HG03565 (cell line): ENCODE measurements around the gene RNF175.

ENCODE experiments used
- ATAC-seq: cut with Tn5 transposase; IDR thresholded peaks from one replicate; pipeline ENCODE4 v1.9.1; 2021; ENCODE audit warnings: mild to moderate bottlenecking, moderate library complexity; ENCODE audit not compliant: unreplicated experiment

RNF175 gene

DNA sequence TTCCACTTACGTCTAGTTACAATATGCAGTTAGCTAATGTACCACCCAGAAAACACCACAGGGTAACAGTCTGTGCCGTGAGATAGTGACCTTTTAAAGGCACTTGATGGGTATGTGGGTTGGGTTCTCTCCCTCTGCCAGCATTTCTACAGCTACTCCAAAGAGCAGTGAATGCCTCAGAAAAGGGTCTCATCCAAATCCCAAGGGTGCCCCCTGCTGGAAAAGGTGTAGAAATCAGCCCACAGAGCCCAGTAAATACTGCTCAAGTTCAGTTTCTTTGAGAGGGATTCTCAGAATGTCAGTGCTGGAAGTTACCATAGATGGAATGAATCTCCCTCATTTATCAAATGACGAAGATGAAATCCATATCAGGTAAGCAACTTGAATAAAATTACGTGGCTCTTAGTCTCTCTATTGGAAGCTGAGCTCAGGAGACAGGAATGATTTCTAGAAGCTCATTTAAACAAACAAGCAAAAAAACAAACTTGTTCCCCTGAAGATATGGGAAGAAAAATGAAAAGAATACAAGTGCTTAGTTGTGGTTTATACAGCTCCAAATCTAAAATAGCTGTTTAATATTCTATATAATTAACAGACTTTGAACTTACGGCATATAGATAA is 9.5 kb downstream of the RNF175 start:
- no peak for ATAC-seq

DNA sequence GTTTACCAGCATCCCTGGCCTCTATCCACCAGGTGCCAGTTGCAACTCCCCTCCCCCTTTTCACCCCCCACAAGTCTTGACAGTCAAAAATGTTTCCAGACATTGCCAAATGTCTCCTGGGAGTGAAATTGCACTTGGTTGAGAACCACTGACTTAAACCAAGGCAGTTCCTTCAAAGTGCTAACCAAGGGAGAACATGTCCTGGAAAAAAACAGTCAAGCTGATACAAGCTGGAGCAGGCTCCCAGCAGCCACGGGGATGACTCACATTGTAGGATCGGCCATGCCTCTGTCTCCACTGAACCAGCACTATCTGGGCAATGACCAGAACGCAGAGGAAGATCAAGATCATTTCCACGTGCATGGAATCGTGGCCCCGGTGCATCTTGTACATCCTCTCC is 11.4 kb downstream of the RNF175 start:
- ATAC-seq, result no peak

DNA sequence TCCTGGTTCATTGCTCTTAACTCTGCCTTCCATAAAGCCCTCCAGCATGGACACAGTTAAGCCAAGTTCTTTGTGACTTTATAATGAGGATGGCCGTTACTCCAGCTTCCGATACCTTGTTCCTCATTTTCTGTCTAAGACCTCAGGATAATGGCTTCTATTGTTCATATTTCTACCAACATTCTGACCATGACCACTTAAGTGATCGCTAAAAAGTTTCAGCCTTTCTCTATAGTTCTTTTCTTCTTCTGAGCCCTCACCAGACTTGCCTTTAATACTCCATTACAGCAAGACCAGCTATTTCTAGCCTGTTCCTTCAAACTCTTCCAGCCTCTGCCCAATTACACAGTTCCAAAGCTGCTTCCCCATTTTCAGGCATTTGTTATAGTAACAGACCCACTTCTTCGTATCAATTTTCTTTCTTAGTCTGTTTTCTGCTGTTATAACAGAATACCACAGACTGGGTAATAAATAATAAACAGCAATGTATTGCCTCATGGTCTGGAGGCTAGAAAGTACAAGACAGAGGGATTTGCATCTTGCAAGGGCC is 12.3 kb downstream of the RNF175 start:
- ATAC-seq, result no peak

DNA sequence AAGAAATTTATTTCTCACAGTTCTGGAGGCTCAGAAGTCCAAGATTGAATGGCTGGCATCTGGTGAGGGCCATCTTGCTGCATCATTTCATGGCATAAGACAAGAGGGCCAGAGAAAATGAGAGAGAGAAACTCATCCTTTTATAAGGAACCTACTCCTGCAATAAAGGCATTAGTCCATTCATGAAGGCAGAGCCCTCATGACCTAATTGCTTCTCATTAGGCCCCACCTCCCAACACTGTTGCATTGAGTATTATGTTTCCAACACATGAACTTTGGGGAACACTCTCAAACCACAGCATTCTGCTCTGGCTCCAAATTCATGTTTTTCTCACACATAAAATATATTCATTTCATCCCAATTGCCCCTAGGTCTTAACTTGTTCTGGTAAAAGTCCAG is 14.2 kb downstream of the RNF175 start:
- no peak for ATAC-seq

DNA sequence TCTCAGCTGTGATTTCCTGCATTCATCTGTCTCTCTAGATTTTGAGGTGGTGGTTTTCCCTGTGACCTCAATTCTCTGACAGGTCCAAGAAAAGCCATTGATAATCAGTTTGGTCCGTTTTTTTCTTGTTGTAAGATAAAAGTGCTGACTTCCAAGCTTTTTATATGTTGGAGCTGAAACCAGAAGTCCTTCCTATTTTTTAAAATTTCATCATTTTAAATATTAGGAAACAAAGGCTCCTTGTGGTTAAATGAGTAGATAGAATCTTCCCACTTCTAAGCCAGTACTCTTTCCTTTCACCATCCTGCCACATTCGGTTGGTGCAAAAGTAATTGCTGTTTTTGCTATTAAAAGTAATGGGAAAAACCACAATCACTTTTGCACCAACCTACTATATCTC is 18.3 kb downstream of the RNF175 start:
- no peak for ATAC-seq

DNA sequence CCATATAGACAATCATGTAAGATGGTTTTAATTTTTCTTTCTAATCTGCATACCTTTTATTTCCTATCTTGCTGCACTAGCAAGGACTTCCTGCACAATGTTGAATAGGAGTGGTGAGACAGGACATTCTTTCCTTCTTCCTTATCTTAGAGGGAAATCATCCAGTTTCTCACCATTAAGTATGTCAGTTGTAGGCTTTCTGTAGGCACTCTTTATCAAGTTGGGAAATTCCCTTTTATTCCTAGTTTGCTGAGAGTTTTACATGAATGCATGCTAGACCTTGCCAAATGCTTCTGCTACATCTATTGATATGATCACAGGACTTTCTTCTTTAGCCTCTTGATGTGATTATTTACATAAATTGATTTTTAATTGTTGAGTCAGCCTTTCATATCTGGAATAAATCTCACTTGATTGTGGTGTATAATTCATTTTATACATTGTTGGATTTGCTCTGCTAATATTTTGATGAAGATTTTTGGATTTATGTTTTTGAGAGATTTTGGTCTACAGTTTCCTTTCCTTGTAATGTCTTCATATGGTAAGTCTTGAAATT is 23.8 kb downstream of the RNF175 start:
- ATAC-seq, result no peak

DNA sequence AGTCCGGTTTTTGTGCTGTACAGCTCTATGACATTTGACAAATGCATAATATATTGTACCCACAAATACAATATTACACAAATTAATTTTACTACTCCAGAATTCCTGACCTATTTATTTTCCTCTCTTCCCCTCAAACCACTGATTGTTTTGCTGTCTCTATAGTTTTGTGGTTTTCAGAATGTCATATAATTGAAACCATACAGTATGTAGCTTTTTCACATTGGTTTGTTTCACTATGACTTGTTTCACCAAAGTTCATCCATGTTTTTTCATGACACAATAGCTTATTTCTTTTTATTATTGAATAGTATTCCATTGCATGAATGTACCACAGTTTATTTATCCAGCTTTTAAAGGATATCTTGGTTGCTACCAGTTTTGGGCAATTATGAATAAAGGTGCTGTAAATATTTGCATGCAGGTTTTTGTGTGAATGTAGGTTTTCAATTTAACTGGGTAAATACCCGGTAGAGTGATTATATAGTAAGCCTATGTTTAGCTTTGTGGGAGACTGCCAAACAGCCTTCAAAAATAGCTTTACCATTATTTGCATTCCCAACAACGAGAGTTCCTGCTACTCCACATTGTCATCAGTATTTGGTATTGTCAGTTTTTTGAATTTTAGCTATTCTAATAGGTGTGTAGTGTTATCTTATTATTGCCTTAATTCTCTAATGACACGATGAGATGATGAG is 25.9 kb downstream of the RNF175 start:
- ATAC-seq, result peak; percentile 67

DNA sequence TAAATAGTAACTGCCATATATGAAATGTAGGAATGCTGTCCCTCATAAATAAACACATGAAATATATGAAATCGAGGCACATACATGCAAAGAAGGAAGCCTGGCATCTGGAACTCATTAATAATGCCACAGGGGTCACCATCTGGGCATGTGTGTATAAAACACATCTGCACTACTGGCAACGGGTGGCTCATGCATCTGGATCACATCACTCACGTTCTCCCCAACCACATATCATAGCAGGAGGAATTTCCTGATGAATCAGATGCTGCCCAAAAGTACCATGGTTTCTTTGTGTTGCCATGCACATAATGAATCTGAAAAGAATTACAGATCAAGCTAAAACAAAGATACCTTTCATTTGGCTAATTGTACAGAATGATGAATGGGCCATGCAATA is 28.6 kb downstream of the RNF175 start:
- no peak for ATAC-seq

DNA sequence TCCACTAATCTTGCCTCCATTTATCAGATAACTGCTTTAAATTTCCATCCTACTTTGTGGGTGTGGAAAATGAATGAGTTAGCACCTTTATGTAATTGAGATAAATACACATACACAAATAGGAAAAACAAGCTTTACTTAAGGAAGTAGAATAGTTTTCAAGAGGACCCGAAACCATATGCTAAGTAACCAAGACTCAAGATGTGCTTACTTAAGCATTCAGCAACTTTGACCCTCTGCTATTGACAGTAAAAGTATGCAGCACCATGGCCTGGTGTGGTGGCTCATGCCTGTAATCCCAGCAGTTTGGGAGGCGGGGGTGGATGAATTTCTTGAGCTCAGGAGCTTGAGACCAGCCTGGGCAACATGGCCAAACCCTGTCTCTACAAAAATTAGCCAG is 29.9 kb downstream of the RNF175 start:
- no peak for ATAC-seq

DNA sequence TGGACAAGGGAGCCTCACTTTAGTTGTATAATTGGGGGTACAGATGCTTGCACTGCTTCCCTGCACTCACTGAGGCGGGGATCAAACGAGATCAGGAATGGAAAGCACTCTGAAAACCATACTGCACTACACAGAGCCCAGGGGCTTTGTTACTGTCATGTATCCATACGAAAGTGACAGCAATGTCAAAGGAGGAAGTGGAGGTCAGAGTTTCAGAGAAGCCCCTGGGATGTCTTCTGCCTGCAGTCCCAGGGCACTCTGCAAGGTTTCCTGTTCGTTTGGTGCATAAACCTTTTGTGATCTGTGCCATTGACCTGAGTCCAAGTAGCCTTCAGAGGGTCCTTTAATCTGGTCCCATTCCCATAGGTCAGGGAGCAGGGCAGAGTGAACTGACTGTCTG is 31.2 kb downstream of the RNF175 start:
- ATAC-seq, result peak; percentile 50

DNA sequence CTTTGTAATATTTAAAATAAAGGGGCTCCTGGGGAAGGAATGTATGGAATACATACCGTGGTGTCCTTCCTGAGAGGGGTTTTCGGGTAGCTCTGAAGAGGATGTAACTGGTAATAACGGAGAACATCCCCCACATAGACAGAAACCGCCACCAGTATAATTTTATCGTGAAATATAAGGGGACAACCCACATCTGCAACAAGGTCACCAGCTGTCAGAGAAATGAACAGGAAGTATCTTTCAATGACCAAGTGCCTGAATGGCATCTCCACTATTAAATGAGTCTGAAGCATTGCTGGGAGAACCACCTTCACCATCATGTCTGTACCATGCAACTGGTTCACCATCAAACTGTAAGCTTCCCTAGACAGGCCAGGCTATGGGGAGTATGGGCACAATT is 31.7 kb downstream of the RNF175 start:
- ATAC-seq, result peak; percentile 8

DNA sequence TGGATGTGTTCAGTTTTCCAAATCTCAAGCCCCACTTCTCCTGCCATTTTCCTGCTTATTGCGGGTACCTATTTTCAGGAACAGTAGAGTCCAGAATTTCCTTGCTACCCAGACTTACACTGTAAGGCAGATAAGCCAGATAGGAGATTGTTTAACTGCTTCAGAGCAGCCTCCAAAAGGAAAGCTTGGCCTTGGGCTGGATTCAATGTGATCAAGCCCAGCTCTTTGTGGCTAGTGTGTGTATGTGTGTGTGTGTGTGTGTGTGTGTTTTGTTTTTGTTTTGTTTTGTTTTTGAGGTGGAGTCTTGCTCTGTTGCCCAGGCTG is 34.0 kb downstream of the RNF175 start:
- no peak for ATAC-seq

DNA sequence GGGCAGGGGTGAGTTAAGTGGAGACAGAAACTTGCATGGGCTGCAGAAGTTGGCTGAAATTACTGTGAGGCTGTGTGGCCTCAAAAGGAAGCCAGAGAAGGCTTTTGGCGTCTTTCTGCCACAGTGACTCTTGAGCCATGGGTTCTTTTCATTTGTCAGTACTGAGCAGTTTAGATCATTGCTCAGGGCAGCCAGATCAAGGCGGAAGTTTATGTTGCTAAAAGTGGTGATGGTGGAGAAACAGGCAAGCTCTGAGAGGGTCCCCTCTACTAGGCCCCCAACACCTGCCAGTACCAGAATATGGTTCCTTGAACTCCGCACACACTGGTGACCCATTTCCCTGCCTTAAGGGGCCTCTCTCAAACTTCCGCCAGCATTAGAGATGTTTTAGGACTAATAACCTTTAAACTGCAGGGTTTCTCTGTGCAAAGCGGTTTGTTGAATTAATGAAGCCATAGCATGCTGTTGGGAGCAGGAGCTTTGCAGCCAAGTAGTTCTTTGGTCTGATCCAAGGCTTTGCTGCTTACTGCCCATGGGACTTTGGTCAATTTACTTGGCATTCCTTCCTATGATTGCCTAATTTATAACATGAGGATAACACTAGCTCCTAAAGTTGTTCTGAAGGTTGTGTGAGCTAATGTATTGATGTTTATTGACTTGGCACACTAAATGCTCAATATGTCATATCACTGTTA is 34.5 kb downstream of the RNF175 start:
- ATAC-seq, result no peak

DNA sequence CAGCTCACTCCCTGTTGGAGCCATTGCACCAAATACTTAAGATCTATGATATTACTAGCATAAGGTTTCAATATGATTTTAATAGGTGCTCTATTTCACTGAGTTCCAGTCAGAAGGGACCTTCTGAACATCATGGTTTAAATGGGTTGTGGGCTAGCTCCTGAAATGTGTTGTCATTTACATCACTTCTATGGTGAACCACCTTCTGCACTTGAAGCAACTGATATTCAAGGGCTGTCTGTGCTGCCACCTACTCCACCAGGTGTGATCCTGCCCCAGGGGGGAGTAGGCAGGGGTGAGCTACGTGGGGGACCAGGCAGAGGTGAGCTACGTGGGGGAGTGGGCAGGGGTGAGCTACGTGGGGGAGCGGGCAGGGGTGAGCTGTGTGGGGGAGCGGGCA is 35.2 kb downstream of the RNF175 start:
- ATAC-seq, result no peak

DNA sequence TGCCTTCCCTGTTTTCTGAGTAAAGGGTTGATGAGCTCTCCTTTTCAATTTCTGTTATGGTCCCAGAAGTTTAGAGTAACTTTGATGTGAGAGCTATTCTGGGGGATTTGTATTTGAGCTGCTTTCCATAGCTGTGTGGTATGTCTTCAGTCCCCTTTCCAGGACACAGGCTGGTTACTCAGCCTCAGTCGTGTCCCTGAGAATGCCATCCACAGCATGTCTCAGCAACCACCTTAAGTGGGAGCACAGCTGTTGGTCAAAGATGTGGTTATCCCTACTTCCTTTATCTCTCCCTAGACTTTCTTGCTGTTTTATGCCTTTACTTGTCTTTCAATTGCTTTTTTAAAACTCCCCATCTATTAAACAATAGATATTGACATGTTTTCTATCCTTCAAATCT is 37.8 kb downstream of the RNF175 start:
- ATAC-seq, result no peak

DNA sequence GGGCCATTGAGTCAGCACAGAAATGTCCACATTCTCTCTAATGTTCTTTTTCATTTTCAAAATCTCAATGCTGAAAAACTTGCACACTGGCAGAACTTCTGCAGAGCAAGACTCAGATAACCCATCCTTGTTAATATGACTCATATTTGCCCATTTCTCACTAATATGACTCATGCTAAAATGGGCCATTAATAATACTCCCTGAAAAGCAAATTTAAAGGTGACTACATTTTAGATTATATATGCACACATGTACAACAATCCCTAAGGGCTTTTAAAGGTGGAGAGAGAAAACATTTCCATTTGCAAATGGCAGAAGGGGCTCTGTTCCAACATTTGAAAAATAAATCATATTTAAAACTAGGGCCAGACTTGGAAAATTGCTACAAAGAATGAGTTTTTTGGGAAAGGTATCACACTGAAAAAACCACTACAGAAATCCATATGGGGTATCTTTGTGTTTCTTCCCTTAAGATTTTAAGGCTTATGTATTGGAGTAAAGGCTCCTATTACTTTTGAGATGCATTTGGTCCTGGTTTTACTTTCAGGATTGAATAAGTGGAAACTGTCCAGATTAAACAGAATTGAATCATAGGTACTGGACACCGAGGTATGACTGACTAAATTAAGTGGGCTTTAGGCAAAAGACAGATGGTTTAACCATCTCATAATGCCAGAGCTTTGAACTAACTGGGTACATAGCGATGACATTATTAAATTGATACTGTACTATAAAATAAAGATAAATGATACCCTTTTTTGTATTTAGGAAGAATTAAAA is 45.8 kb downstream of the RNF175 start:
- no peak for ATAC-seq

DNA sequence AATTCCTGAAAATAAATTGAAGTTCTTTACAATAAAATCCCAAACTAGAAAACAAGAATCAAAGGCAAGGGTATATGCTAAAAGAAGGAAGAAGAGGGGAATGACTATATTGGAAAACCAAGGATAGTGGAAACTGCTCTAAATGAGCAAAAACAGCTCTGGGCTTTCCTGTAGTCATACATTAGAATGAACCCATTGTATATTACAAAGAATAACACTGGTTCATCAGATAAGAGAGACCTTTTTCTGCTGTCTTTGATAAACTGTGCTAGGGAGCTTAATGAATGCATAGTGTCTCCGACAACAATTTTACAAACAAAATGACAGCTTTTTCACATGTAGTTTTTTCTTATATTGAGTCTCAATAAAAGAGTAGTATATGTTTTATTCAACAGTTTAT is 49.1 kb downstream of the RNF175 start:
- no peak for ATAC-seq

DNA sequence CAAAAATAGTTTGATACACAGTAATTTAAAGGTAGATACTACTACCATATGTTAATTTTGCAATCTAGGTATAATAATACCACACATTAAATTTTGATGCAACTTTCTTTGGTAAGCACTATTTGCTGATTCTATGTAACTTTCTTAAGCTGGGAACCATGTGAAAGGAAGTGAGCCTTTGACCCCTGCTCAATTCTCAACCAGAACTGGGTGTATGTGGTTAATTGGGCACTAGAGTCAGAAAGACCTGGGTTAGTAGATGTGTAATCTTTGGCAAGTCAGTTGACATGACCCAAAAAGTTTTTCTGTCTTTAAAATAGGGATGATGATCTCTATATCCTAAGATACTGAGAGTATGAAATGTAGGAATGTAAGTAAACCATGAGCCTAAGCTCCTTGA is 53.3 kb downstream of the RNF175 start:
- no peak for ATAC-seq

DNA sequence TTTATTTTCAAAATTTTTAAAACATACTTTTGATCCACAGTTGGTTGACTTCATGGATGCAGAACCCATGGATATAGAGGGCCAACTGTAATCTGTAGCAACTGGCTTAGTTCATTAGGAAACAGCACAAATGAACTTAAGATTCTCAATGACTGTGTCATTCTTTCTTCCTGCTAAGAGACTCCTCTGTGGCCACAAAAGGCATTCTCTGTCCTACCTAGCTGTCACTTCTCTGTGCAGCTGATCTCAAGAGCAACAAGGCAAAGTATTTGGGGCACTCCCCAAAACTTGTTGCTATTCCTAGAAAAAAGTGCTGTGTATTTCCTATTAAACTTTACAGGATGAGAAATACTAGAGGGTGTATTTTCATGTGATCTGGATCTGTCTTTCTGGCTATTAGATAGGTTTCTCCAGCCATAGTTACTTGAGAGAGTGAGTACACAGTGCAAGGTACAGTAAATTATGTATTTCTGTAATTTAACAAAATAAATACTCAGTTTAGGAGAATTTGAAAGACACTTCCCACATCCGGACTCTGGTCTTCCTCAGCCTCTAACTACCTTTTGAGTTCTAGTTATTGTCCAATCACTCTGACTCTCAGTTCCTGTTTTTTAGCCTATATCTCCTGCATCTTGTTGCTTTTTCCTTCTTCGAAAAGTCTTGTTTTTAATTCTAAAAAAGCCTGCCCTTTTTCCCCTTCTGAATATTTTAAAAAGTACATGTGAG is 53.9 kb downstream of the RNF175 start:
- peak; percentile 77 for ATAC-seq

DNA sequence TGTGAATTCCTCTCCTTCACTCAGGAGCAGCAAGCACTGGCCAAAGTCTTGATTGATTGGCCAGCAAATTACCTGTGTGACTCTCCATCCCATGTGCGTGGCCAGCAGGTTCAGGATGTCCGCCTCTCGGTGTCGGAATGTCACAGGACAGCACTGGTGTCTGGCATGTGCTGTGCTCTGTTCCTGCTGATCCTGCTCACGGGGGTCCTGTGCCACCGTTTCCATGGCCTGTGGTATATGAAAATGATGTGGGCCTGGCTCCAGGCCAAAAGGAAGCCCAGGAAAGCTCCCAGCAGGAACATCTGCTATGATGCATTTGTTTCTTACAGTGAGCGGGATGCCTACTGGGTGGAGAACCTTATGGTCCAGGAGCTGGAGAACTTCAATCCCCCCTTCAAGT is 55.3 kb downstream of the RNF175 start:
- ATAC-seq, result no peak

DNA sequence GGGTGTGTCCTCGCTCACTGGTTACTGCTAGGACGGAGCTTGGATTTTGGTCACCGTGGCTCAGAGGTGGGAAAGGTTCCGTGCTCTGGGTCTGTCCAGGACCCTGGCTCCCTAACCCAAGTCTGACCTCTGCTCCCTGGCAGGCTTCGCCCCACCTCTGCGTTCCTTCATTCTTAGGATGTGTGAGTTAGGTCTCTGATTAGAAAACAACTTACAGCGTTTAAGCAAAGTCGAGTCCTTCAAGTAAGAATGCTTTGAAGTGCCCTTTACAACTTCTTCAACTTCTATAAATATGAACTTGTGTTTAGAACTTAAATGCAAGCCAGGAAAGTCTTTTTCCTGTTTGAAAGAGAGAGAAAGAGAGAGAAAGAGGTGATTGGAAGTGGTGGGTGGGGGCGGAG is 74.9 kb downstream of the RNF175 start:
- no peak for ATAC-seq
